Neutrophil (primary cell): ENCODE data around the gene NFIA.

Experiments used
- H3K27ac ChIP-seq: fragments of 200-600 bp; sonication (generic); 2 replicates; pipeline ENCODE4 v1.5.1; 2016; ENCODE audit warnings: mild to moderate bottlenecking, moderate library complexity
- H3K27me3 ChIP-seq: fragments of 200-600 bp; sonication (generic); 2 replicates; pipeline ENCODE4 v1.6.0; 2016; ENCODE audit warnings: mild to moderate bottlenecking
- H3K36me3 ChIP-seq: fragments of 200-600 bp; sonication (generic); 2 replicates; pipeline ENCODE4 v1.5.1; 2017
- H3K4me1 ChIP-seq, 2 experiments: fragments of 200-600 bp in 1 of 2; sonication (generic) in 1 of 2; 1 replicate in 1 of 2; 2 replicates in 1 of 2; pipeline versions ENCODE4 v1.5.1 to v1.6.1; 2013 to 2016; ENCODE audit warnings: low read depth in 1 of 2, low read length in 1 of 2, mild to moderate bottlenecking in 1 of 2, moderate library complexity in 1 of 2; ENCODE audit not compliant: control insufficient read depth in 1 of 2, insufficient read depth in 1 of 2
- H3K4me3 ChIP-seq, 2 experiments: fragments of 200-600 bp in 1 of 2; sonication (generic) in 1 of 2; 1 replicate in 1 of 2; 2 replicates in 1 of 2; pipeline ENCODE4 v1.5.1; 2013 to 2016; ENCODE audit warnings: low read depth in 1 of 2, low read length in 1 of 2, mild to moderate bottlenecking in 1 of 2, moderate library complexity in 1 of 2
- H3K9me3 ChIP-seq: fragments of 200-600 bp; sonication (generic); 2 replicates; pipeline ENCODE4 v1.5.1; 2016
- CTCF ChIP-seq: fragments of 200-600 bp; sonication (generic); IDR thresholded peaks from 2 replicates; pipeline ENCODE4 v1.5.1; 2016; ENCODE audit warnings: antibody characterized with exemption

The NFIA gene

DNA sequence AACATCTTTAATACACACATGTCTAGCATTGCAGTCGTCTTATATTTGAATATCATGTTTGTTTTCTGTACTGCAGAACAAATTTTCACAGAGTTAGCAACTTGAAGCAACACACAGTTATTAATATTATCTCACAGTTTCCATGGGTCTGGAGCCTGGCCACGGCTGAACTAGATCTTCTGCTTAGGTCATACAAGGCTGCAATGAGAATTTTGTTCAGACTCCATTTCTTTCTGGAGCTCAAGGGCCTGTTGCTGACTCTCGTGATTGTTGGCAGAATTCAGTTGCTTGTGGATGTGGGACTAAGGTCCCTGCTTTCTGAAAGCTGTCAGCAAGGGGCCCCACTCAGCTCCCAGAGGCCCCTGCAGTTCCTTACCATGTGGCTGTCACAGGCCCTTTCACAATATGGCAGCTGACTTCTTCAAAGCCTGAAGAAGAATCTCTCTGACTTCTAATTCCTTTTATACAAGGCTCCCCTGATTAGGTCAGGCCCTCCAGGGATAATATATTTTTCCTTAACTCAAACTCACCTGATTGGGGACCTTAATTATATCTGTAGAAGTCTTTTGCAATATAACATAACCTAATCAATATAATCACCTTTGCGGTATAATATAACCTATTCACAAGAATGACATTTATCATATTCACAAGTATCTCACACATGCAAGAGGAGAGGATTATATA is 296.3 kb downstream of the NFIA start:
- no peaks in the 10 kb centered on the region for H3K27me3 ChIP-seq
- H3K4me1 ChIP-seq: no peaks in the 10 kb centered on the region
- TF ChIP-seq CTCF: no peak
- H3K9me3 ChIP-seq: no peaks in the 10 kb centered on the region
- no peak overlapping the region for H3K4me3 ChIP-seq
- no peak overlapping the region for H3K27ac ChIP-seq
- H3K36me3 ChIP-seq: no peaks in the 10 kb centered on the region

GRCh38 chr1:61379693-61380092 is 297.3 kb downstream of the NFIA start:
- no peak overlapping the region for H3K27ac ChIP-seq
- no peak overlapping the region for H3K4me3 ChIP-seq
- no peaks in the 10 kb centered on the region for H3K9me3 ChIP-seq
- H3K27me3 ChIP-seq: no peaks in the 10 kb centered on the region
- no peak for TF ChIP-seq CTCF
- no peaks in the 10 kb centered on the region for H3K36me3 ChIP-seq
- H3K4me1 ChIP-seq: no peaks in the 10 kb centered on the region

DNA sequence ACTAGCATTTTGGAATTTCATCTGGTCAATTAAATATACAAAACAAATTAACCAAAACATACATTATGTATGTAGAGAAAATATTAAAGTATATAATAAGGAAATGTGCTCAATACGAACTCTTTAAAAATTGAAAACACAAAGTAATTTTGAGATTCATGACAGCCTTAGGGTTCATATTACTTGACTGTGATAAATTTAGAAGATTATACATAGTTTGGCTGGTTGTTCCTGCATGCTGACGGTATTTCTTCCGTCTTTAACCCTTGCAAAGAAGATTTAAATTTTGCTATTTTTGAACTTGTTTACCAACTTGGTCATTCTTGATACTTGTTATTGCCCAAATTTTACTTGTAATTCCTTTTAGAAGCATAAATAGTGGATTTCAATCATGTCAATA is 298.2 kb downstream of the NFIA start:
- no peak for TF ChIP-seq CTCF
- H3K36me3 ChIP-seq: no peaks in the 10 kb centered on the region
- no peaks in the 10 kb centered on the region for H3K27me3 ChIP-seq
- no peaks in the 10 kb centered on the region for H3K9me3 ChIP-seq
- no peak overlapping the region for H3K27ac ChIP-seq
- H3K4me3 ChIP-seq: no peak overlapping the region
- no peaks in the 10 kb centered on the region for H3K4me1 ChIP-seq

- no peaks in the 10 kb centered on the region for H3K9me3 ChIP-seq
Observed at GRCh38 chr1:61386323-61386722, 304.0 kb downstream of the NFIA start.

DNA sequence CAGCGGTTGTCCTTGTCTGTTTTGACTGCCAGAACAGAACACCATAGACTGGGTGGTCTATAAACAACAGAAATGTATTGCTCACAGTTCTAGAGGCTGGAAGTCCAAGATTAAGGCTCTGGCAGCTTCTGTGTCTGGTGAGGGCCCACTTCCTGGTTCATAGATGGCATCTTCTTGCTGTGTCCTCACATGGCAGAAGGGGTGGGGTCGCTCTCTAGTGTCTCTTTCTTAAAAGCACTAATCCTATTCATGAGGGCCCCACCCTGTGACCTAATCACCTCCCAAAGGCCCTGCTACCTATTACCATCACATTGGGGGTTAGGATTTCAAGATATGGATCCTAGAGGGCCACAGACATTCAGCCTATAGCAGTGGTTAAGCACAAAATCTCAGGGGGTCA is 304.4 kb downstream of the NFIA start:
- H3K9me3 ChIP-seq: no peaks in the 10 kb centered on the region
- H3K27me3 ChIP-seq: no peaks in the 10 kb centered on the region
- H3K4me3 ChIP-seq: no peak overlapping the region
- TF ChIP-seq CTCF: no peak
- H3K27ac ChIP-seq: no peak overlapping the region
- no peaks in the 10 kb centered on the region for H3K36me3 ChIP-seq
- H3K4me1 ChIP-seq: no peaks in the 10 kb centered on the region

More at GRCh38 chr1:61386323-61386722, 304.0 kb downstream of the NFIA start:
- Histone ChIP-seq H3K27me3 (no peaks in the 10 kb centered on the region), H3K36me3 (no peaks in the 10 kb centered on the region), H3K4me1 (no peaks in the 10 kb centered on the region), H3K4me3 (no peak overlapping the region), H3K27ac (no peak overlapping the region)
- no peak for TF ChIP-seq CTCF
